Activated CD8-positive, alpha-beta T cell treated with anti-CD3 and anti-CD28 coated beads for 36 hours (primary cell): ENCODE measurements around the gene ACOX1. TPM values are rescaled to one million over a fixed set of nuclear protein-coding genes. Genes with fewer than 3 reads are reported as not detected.

ENCODE experiments used
- ATAC-seq: fragments of 200-7000 bp; cut with Tn5 transposase; one replicate; pipeline ENCODE4 v1.10.0; 2021; ENCODE audit warnings: mild to moderate bottlenecking, moderate library complexity
- CTCF ChIA-PET: fragments of 350-600 bp; sonication (Branson Sonifier 250); formaldehyde crosslinking; loops from one replicate; lab custom pipeline; 2021; ENCODE audit warnings: antibody characterized with exemption; lab: Charles Lee
- POLR2A ChIA-PET: fragments of 350-600 bp; sonication (Branson Sonifier 250); formaldehyde crosslinking; loops from one replicate; lab custom pipeline; 2021; ENCODE audit warnings: antibody characterized with exemption; lab: Charles Lee
- DNase-seq: peaks from one replicate; pipeline ENCODE4 v3.0.0-alpha.2; 2020
- H3K27ac Mint-ChIP-seq: one replicate; pipeline ENCODE4 v1.8.0; 2021; ENCODE audit warnings: mild to moderate bottlenecking, mixed read lengths
- H3K27me3 Mint-ChIP-seq: one replicate; pipeline ENCODE4 v1.8.0; 2021; ENCODE audit warnings: mixed read lengths
- H3K36me3 Mint-ChIP-seq: one replicate; pipeline ENCODE4 v1.8.0; 2021; ENCODE audit warnings: low read depth, mixed read lengths
- H3K4me1 Mint-ChIP-seq: one replicate; pipeline ENCODE4 v1.8.0; 2021; ENCODE audit warnings: low read depth, mixed read lengths
- H3K4me3 Mint-ChIP-seq: one replicate; pipeline ENCODE4 v1.8.0; 2021; ENCODE audit warnings: mild to moderate bottlenecking, moderate library complexity, mixed read lengths
- H3K9me3 Mint-ChIP-seq: one replicate; pipeline ENCODE4 v1.8.0; 2021; ENCODE audit warnings: mixed read lengths
- intact Hi-C: fragments of 100-400 bp; cut with micrococcal nuclease; formaldehyde crosslinking; loops from one replicate; pipeline ENCODE4 v1.10.0; 2022
- total RNA-seq, 2 experiments: library from RNA; stranded (reverse); gene quantifications; one replicate each; pipeline ENCODE4 v1.2.3, GENCODE V29; 2021
- TF ChIP-seq, protein P1 (sequence below): fragments of 200-600 bp; IDR thresholded peaks from one replicate; pipeline ENCODE4 v1.8.0; 2022; ENCODE audit warnings: antibody characterized with exemption, mild to moderate bottlenecking

ACOX1 gene
- total RNA-seq, 2 experiments from 2014 or later: 23.0 to 24.1 TPM

DNA sequence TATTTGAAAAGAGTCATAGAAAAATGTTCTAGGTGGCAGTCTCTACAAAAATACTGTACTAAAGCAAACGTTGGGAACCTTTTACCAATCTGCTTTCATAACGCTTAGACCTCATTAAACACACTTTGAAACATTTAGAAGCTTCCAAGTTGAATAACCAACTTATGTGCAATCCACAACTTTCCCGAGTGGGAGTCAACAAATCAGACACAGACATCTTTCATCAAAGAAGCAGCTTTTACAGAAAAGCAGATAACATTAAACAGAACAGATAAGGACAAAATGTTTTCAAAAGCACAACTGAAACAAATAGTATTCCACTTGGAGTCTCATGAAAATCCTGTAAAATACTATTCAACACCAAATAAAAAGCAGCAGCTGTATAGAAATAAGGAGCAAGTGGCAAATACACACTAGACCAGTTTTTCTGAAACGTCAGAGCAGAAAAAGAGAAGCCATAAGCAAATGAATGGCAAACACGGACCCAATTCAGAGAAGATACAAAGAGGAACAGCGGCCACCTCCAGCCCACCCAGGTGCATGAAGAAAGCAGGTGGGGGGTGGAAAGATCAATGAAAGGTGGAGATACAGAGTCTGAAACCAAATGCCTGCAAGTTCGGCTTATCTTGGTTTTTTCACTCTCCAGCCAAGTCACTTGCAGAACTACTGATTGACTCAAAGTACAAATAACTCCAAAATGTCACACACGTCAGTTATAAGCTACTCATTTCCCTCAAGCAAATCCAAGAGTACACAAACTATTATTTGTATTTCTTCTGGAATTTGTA is 19.7 kb downstream of the ACOX1 start:
- DNase-seq (no peak), ATAC-seq (no peak)
- intact Hi-C loops: no loop called here
- no peak overlapping the region for H3K27ac Mint-ChIP-seq
- peaks cover 13% of the 10 kb centered on the region for H3K36me3 Mint-ChIP-seq
- peaks cover 6% of the 10 kb centered on the region for H3K4me1 Mint-ChIP-seq
- no peaks in the 10 kb centered on the region for H3K27me3 Mint-ChIP-seq
- no peak overlapping the region for H3K4me3 Mint-ChIP-seq
- TF ChIP-seq, protein P1, sequence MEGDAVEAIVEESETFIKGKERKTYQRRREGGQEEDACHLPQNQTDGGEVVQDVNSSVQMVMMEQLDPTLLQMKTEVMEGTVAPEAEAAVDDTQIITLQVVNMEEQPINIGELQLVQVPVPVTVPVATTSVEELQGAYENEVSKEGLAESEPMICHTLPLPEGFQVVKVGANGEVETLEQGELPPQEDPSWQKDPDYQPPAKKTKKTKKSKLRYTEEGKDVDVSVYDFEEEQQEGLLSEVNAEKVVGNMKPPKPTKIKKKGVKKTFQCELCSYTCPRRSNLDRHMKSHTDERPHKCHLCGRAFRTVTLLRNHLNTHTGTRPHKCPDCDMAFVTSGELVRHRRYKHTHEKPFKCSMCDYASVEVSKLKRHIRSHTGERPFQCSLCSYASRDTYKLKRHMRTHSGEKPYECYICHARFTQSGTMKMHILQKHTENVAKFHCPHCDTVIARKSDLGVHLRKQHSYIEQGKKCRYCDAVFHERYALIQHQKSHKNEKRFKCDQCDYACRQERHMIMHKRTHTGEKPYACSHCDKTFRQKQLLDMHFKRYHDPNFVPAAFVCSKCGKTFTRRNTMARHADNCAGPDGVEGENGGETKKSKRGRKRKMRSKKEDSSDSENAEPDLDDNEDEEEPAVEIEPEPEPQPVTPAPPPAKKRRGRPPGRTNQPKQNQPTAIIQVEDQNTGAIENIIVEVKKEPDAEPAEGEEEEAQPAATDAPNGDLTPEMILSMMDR: no peak
- H3K9me3 Mint-ChIP-seq: no peaks in the 10 kb centered on the region
- ChIA-PET POLR2A (interaction anchor here (0.9 kb wide), 1 partner anchor 54 kb away, joined by 3 read pairs; no protein-coding TSS in a partner anchor), CTCF (interaction anchor here (1.2 to 1.4 kb wide), 3 partner anchors 41 to 55 kb away, joined by 5 to 6 read pairs (median 5); partner anchors contain the start of gene CDK3)

DNA sequence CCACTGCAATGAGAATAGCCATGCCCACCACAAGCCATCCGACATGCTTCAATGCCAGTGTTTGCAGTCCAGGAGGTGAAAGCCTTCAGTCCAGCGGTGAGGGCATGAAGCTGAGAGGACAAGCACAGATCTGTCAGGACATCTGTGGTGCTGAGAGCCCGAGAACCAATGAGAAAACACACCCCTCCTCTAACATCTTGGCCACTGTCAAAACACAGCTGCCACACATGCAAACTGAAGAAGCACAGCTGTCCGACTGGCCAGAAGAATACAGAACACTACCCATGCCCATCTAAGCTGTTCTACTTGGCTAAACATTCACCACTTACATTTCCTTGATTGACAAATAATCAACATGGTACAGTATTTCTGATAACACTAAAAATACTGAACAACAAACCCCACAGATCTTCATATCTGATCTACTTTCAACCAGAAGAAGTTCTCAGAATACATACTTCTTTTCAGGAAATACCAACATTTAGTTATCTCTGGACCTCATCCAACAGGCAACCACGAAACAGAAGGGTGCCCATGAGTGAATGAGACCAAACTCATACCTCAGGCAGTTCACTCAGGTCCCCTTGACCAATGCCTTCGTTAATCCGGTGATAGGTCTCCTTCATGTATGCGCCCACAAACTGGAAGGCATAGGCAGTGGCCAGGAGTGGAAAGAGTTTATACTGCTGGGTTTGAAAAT is 28.0 kb downstream of the ACOX1 start:
- peaks cover 22% of the 10 kb centered on the region for H3K36me3 Mint-ChIP-seq
- H3K4me1 Mint-ChIP-seq: no peaks in the 10 kb centered on the region
- no peaks in the 10 kb centered on the region for H3K27me3 Mint-ChIP-seq
- ChIA-PET POLR2A (no interaction called here), CTCF (no interaction called here)
- H3K4me3 Mint-ChIP-seq: no peak overlapping the region
- no peak overlapping the region for H3K27ac Mint-ChIP-seq
- DNase-seq (no peak), ATAC-seq (no peak)
- TF ChIP-seq, protein P1: no peak
- no peaks in the 10 kb centered on the region for H3K9me3 Mint-ChIP-seq
- intact Hi-C loops: no loop called here

GRCh38 chr17:75950421-75950820 is 28.5 kb downstream of the ACOX1 start:
- H3K4me3 Mint-ChIP-seq: no peak overlapping the region
- no peak for ATAC-seq
- DNase-seq: no peak
- no peaks in the 10 kb centered on the region for H3K4me1 Mint-ChIP-seq
- CTCF ChIA-PET: interaction anchor here (0.9 kb wide), 1 partner anchor 55 kb away, joined by 3 read pairs; no protein-coding TSS in a partner anchor
- no peak overlapping the region for H3K27ac Mint-ChIP-seq
- peaks cover 18% of the 10 kb centered on the region for H3K36me3 Mint-ChIP-seq
- TF ChIP-seq, protein P1: no peak
- intact Hi-C loops: no loop called here
- no peaks in the 10 kb centered on the region for H3K27me3 Mint-ChIP-seq
- POLR2A ChIA-PET: interaction anchor here (0.6 kb wide), 1 partner anchor 411 kb away, joined by 4 read pairs; no protein-coding TSS in a partner anchor
- H3K9me3 Mint-ChIP-seq: no peaks in the 10 kb centered on the region

DNA sequence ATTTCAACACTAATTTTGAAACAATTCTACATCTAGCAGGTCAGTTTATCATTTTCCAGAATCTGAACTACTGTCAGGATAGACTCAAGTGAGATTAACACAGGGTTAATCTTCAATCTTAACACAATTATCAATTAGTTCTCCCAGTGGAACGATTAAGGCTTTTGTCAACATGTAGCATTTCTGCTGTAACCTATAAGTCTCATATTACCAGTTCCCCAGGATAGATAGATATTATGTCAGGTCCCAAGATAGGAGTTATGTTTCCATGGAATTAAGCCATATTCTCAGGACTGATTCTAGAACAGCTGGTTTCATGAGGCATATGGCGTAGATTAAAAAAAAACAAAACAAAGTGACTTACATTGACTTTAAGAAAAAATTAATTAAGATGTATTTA is 33.8 kb downstream of the ACOX1 start:
- no peak overlapping the region for H3K27ac Mint-ChIP-seq
- peaks cover 12% of the 10 kb centered on the region for H3K4me1 Mint-ChIP-seq
- H3K4me3 Mint-ChIP-seq: no peak overlapping the region
- no peaks in the 10 kb centered on the region for H3K36me3 Mint-ChIP-seq
- DNase-seq: no peak
- H3K9me3 Mint-ChIP-seq: no peaks in the 10 kb centered on the region
- intact Hi-C loops: no loop called here
- no peak for ATAC-seq
- H3K27me3 Mint-ChIP-seq: no peaks in the 10 kb centered on the region
- TF ChIP-seq, protein P1: no peak
- ChIA-PET CTCF (interaction anchor here (1.0 to 1.7 kb wide), 2 partner anchors 18 to 34 kb away, joined by 3 to 5 read pairs; no protein-coding TSS in a partner anchor), POLR2A (no interaction called here)

DNA sequence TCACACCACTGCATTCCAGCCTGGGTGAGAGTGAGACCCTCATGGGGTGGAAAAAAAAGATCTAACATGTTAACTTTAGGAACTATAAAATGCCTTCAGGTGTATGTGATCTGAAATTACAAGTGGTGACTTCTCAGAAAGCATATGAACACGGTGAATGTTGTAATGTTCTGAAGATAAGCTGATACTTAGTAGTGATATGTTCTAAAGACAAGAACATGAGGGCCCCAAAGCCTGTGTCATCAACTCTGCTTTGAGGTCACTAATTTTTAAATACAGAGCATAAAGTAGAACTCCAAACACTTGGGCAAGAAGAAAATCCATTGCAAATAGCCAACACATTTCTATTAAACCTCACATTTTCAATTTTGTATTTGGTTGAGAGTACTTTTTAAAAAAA is 35.5 kb downstream of the ACOX1 start:
- POLR2A ChIA-PET: interaction anchor here (0.6 kb wide), 1 partner anchor 1338 kb away, joined by 4 read pairs; no protein-coding TSS in a partner anchor
- Mint-ChIP-seq H3K36me3 (no peaks in the 10 kb centered on the region), H3K4me3 (no peak overlapping the region), H3K4me1 (peaks cover 12% of the 10 kb centered on the region), H3K27me3 (no peaks in the 10 kb centered on the region), H3K27ac (no peak overlapping the region), H3K9me3 (no peaks in the 10 kb centered on the region)
- TF ChIP-seq, protein P1: no peak
- DNase-seq: no peak
- no peak for ATAC-seq
- intact Hi-C loops: no loop called here
- CTCF ChIA-PET: no interaction called here
